CD4-positive, alpha-beta T cell (primary cell): Measurements from ENCODE around the gene CLDN19. TPM values are rescaled to one million over a fixed set of nuclear protein-coding genes. Genes with fewer than 3 reads are reported as not detected.

ENCODE experiments used
- ATAC-seq: fragments of 200-7000 bp; cut with Tn5 transposase; one replicate; pipeline ENCODE4 v1.10.0; 2022; ENCODE audit warnings: mild to moderate bottlenecking; ENCODE audit not compliant: poor library complexity
- CTCF ChIA-PET: fragments of 350-600 bp; sonication (Branson Sonifier 250); formaldehyde crosslinking; loops from one replicate; lab custom pipeline; 2021; ENCODE audit warnings: antibody characterized with exemption, inconsistent platforms; lab: Charles Lee
- POLR2A ChIA-PET: fragments of 350-600 bp; sonication (Branson Sonifier 250); formaldehyde crosslinking; loops from one replicate; lab custom pipeline; 2021; ENCODE audit warnings: antibody characterized with exemption, inconsistent platforms; lab: Charles Lee
- DNase-seq, 14 experiments: peaks; one replicate each; pipeline ENCODE4 v3.0.0-alpha.2; 2013 to 2020; ENCODE audit warnings: mixed read lengths in 2 of 14
- H3K27ac ChIP-seq, 2 donors: one replicate each; pipeline versions ENCODE4 v1.5.1 to v1.7.0; 2013; ENCODE audit warnings: low read length in 2 of 2, low read depth in 1 of 2, mild to moderate bottlenecking in 1 of 2
- H3K27me3 ChIP-seq, 2 experiments: 1 replicate in 1 of 2; 2 replicates in 1 of 2; pipeline versions ENCODE4 v1.6.1 to v1.7.0; 2013; ENCODE audit warnings: low read length in 2 of 2, control low read depth in 1 of 2, mild to moderate bottlenecking in 1 of 2, moderate library complexity in 1 of 2; ENCODE audit not compliant: insufficient read depth in 2 of 2, control insufficient read depth in 1 of 2
- H3K36me3 ChIP-seq: one replicate; pipeline ENCODE4 v1.6.1; 2013; ENCODE audit warnings: low read length, control low read depth; ENCODE audit not compliant: insufficient read depth
- H3K4me1 ChIP-seq: one replicate; pipeline ENCODE4 v1.6.1; 2013; ENCODE audit warnings: low read length, control low read depth; ENCODE audit not compliant: insufficient read depth
- H3K4me3 ChIP-seq: one replicate; pipeline ENCODE4 v1.5.1; 2013; ENCODE audit warnings: mild to moderate bottlenecking, low read length, moderate library complexity
- H3K9me3 ChIP-seq, 2 experiments: 1 replicate in 1 of 2; 2 replicates in 1 of 2; pipeline versions ENCODE4 v1.6.1 to v1.7.0; 2013; ENCODE audit warnings: low read length in 2 of 2, mild to moderate bottlenecking in 2 of 2, control low read depth in 1 of 2, moderate library complexity in 1 of 2; ENCODE audit not compliant: control insufficient read depth in 1 of 2, insufficient read depth in 1 of 2
- H3K27ac Mint-ChIP-seq: one replicate; pipeline ENCODE4 v1.8.0; 2020; ENCODE audit warnings: mixed read lengths
- H3K27me3 Mint-ChIP-seq: one replicate; pipeline ENCODE4 v1.8.0; 2021; ENCODE audit warnings: mixed read lengths
- H3K36me3 Mint-ChIP-seq: one replicate; pipeline ENCODE4 v1.8.0; 2021; ENCODE audit warnings: low read depth, mixed read lengths
- H3K4me1 Mint-ChIP-seq: one replicate; pipeline ENCODE4 v1.8.0; 2021; ENCODE audit warnings: low read depth, mixed read lengths
- H3K4me3 Mint-ChIP-seq: one replicate; pipeline ENCODE4 v1.8.0; 2020; ENCODE audit warnings: mild to moderate bottlenecking, mixed read lengths
- H3K9me3 Mint-ChIP-seq: one replicate; pipeline ENCODE4 v1.8.0; 2020; ENCODE audit warnings: mixed read lengths
- CTCF ChIP-seq: fragments of 200-600 bp; IDR thresholded peaks from one replicate; pipeline ENCODE4 v1.8.0; 2022; ENCODE audit warnings: antibody characterized with exemption, mild to moderate bottlenecking
- intact Hi-C, 2 experiments: fragments of 100-400 bp; cut with DNase I in 1 of 2; cut with micrococcal nuclease in 1 of 2; formaldehyde crosslinking; loops; one replicate each; pipeline versions ENCODE4 v1.15.1 to v1.9.0; 2023 to 2025; cut with DNase I, micrococcal nuclease
- total RNA-seq, 174 experiments: library from RNA in 2 of 174; stranded (reverse) in 2 of 174; gene quantifications; one replicate each; pipeline ENCODE4 v1.2.3 and lab custom pipeline; 2021 to 2026

The CLDN19 gene
- total RNA-seq, 2 experiments from 2014 or later = not detected

GRCh38 chr1:42765269-42765668 lies 25.2 kb upstream of the CLDN19 start:
- peaks cover 19% of the 10 kb centered on the region for H3K36me3 Mint-ChIP-seq
- no peaks in the 10 kb centered on the region for H3K27me3 ChIP-seq
- intact Hi-C loops = loop anchor here (5.0 to 10.0 kb wide), 9 partner anchors 82 to 1903 kb away; partner anchors contain the start of genes B4GALT2 (in 1 of the 2), CCDC30 (in 1 of the 2), CDC20 (in 1 of the 2) and CFAP57 (in 1 of the 2)
- H3K27me3 Mint-ChIP-seq = no peaks in the 10 kb centered on the region
- TF ChIP-seq CTCF = no peak
- no peak for DNase-seq
- no peak overlapping the region for H3K4me3 Mint-ChIP-seq
- H3K4me1 Mint-ChIP-seq = peaks cover 26% of the 10 kb centered on the region
- H3K27ac ChIP-seq = no peak overlapping the region
- peaks cover 24% of the 10 kb centered on the region for H3K36me3 ChIP-seq
- CTCF ChIA-PET = interaction anchor here (1.0 kb wide), 2 partner anchors 51 to 731 kb away, joined by 3 read pairs; no protein-coding TSS in a partner anchor
- no peaks in the 10 kb centered on the region for H3K9me3 Mint-ChIP-seq
- no peaks in the 10 kb centered on the region for H3K9me3 ChIP-seq
- H3K4me1 ChIP-seq = peaks cover 39% of the 10 kb centered on the region
- H3K27ac Mint-ChIP-seq = no peak overlapping the region
- H3K4me3 ChIP-seq = peak overlapping the region; percentile 86
- ATAC-seq = no peak
- POLR2A ChIA-PET = interaction anchor here (1.1 to 3.7 kb wide), 5 partner anchors 7 to 83 kb away, joined by 3 to 75 read pairs (median 21); partner anchors contain the start of genes YBX1 and ZNF691

- ATAC-seq = no peak
These were observed 22.2 kb upstream of the CLDN19 start for GRCh38 chr1:42762269-42762668.

GRCh38 chr1:42761567-42761966 lies 21.5 kb upstream of the CLDN19 start:
- no peak for TF ChIP-seq CTCF
- Mint-ChIP-seq H3K4me1 (peaks cover 4% of the 10 kb centered on the region), H3K27me3 (no peaks in the 10 kb centered on the region), H3K9me3 (no peaks in the 10 kb centered on the region), H3K36me3 (peaks cover 35% of the 10 kb centered on the region), H3K4me3 (no peak overlapping the region), H3K27ac (no peak overlapping the region)
- ChIA-PET POLR2A (no interaction called here), CTCF (no interaction called here)
- ATAC-seq (no peak), DNase-seq (no peak)
- H3K9me3 ChIP-seq = no peaks in the 10 kb centered on the region
- no peak overlapping the region for H3K4me3 ChIP-seq
- no peaks in the 10 kb centered on the region for H3K27me3 ChIP-seq
- intact Hi-C loops = loop anchor here (10.0 kb wide), 2 partner anchors 447 to 593 kb away; partner anchors contain the start of gene CDC20 (in 1 of the 2)
- H3K4me1 ChIP-seq = peaks cover 22% of the 10 kb centered on the region
- H3K36me3 ChIP-seq = peaks cover 45% of the 10 kb centered on the region
- no peak overlapping the region for H3K27ac ChIP-seq

More at GRCh38 chr1:42762269-42762668, 22.2 kb upstream of the CLDN19 start:
- no peak overlapping the region for H3K4me3 Mint-ChIP-seq
- no peak overlapping the region for H3K27ac ChIP-seq
- H3K4me1 ChIP-seq = peaks cover 22% of the 10 kb centered on the region
- peaks cover 34% of the 10 kb centered on the region for H3K36me3 Mint-ChIP-seq
- H3K4me3 ChIP-seq = no peak overlapping the region
- peaks cover 5% of the 10 kb centered on the region for H3K4me1 Mint-ChIP-seq
- H3K27ac Mint-ChIP-seq = no peak overlapping the region
- intact Hi-C loops = loop anchor here (10.0 kb wide), 2 partner anchors 447 to 593 kb away; partner anchors contain the start of gene CDC20 (in 1 of the 2)
- POLR2A ChIA-PET = interaction anchor here (0.6 to 0.7 kb wide), 3 partner anchors 86 to 691 kb away, joined by 3 to 4 read pairs (median 4); no protein-coding TSS in a partner anchor
- no peaks in the 10 kb centered on the region for H3K9me3 Mint-ChIP-seq
- no peaks in the 10 kb centered on the region for H3K9me3 ChIP-seq
- H3K27me3 Mint-ChIP-seq = no peaks in the 10 kb centered on the region
- no peak for DNase-seq
- no peaks in the 10 kb centered on the region for H3K27me3 ChIP-seq
- CTCF ChIA-PET = interaction anchor here (1.0 to 1.3 kb wide), 2 partner anchors 184 to 311 kb away, joined by 3 read pairs; no protein-coding TSS in a partner anchor
- TF ChIP-seq CTCF = no peak
- H3K36me3 ChIP-seq = peaks cover 39% of the 10 kb centered on the region
